ENCODE data around the gene PCDH9.

The PCDH9 gene

GRCh38 chr13:66348745-66349690 lies 881.1 kb downstream of the PCDH9 start:
- Histone ChIP-seq H3K36me3 (ENCODE audit: insufficient read depth, low read length) (no peaks in the 10 kb centered on the region), H3K4me1 (ENCODE audit: insufficient read depth, low read length, severe bottlenecking) (peaks cover 45% of the 10 kb centered on the region), H3K9me3 (ENCODE audit: low read length) (no peaks in the 10 kb centered on the region), H3K9ac (ENCODE audit: low read length) (no peak overlapping the region), H3K9me2 (ENCODE audit: low read depth, low read length) (no peaks in the 10 kb centered on the region), H3K27ac (ENCODE audit: low read depth, low read length, poor library complexity, severe bottlenecking) (no peak overlapping the region), H4K20me1 (ENCODE audit: insufficient read depth, low read length) (no peaks in the 10 kb centered on the region), H3K79me2 (ENCODE audit: insufficient read depth, low read length) (no peaks in the 10 kb centered on the region), H2AFZ (ENCODE audit: low read length) (peak overlapping the region; percentile 73), H3K27me3 (ENCODE audit: insufficient read depth, low read length) (no peaks in the 10 kb centered on the region), H3K4me2 (ENCODE audit: low read length) (no peak overlapping the region), H3K4me3 (ENCODE audit: low read depth, low read length, poor library complexity, severe bottlenecking) (no peak overlapping the region), H3F3A (ENCODE audit: insufficient read depth, low read length) (no peaks in the 10 kb centered on the region)
- TF ChIP-seq EZH2 (IDR thresholded peaks at IDR 0.05; ENCODE audit: borderline replicate concordance, low read length) (no peak), CTCF (IDR thresholded peaks at IDR 0.05; ENCODE audit: low read length) (no peak)

GRCh38 chr13:66347486-66348117 lies 882.5 kb downstream of the PCDH9 start:
- no peaks in the 10 kb centered on the region for H3K27me3 ChIP-seq (ENCODE audit: insufficient read depth, low read length)
- H3K36me3 ChIP-seq (ENCODE audit: insufficient read depth, low read length): no peaks in the 10 kb centered on the region
- peak overlapping the region; percentile 34; the same call in 1 of the 2 replicates for H2AFZ ChIP-seq (ENCODE audit: low read length)
- H3K9ac ChIP-seq (ENCODE audit: low read length): no peak overlapping the region
- no peaks in the 10 kb centered on the region for H3K9me3 ChIP-seq (ENCODE audit: low read length)
- no peak for TF ChIP-seq EZH2 (IDR thresholded peaks at IDR 0.05; ENCODE audit: borderline replicate concordance, low read length)
- TF ChIP-seq CTCF (IDR thresholded peaks at IDR 0.05; ENCODE audit: low read length): no peak
- H4K20me1 ChIP-seq (ENCODE audit: insufficient read depth, low read length): no peaks in the 10 kb centered on the region
- H3F3A ChIP-seq (ENCODE audit: insufficient read depth, low read length): no peaks in the 10 kb centered on the region
- H3K79me2 ChIP-seq (ENCODE audit: insufficient read depth, low read length): no peaks in the 10 kb centered on the region
- no peak overlapping the region for H3K4me2 ChIP-seq (ENCODE audit: low read length)
- no peak overlapping the region for H3K27ac ChIP-seq (ENCODE audit: low read depth, low read length, poor library complexity, severe bottlenecking)
- no peaks in the 10 kb centered on the region for H3K9me2 ChIP-seq (ENCODE audit: low read depth, low read length)
- H3K4me3 ChIP-seq (ENCODE audit: low read depth, low read length, poor library complexity, severe bottlenecking): no peak overlapping the region
- peaks cover 31% of the 10 kb centered on the region for H3K4me1 ChIP-seq (ENCODE audit: insufficient read depth, low read length, severe bottlenecking)

- H3K27ac ChIP-seq (ENCODE audit: low read depth, low read length, poor library complexity, severe bottlenecking): no peak overlapping the region
- no peak overlapping the region for H3K4me2 ChIP-seq (ENCODE audit: low read length)
- H3K9me2 ChIP-seq (ENCODE audit: low read depth, low read length): no peaks in the 10 kb centered on the region
- H3K4me1 ChIP-seq (ENCODE audit: insufficient read depth, low read length, severe bottlenecking): peaks cover 35% of the 10 kb centered on the region
- H3K9ac ChIP-seq (ENCODE audit: low read length): no peak overlapping the region
- no peaks in the 10 kb centered on the region for H3F3A ChIP-seq (ENCODE audit: insufficient read depth, low read length)
- no peak overlapping the region for H2AFZ ChIP-seq (ENCODE audit: low read length)
- no peak overlapping the region for H3K4me3 ChIP-seq (ENCODE audit: low read depth, low read length, poor library complexity, severe bottlenecking)
- no peaks in the 10 kb centered on the region for H3K27me3 ChIP-seq (ENCODE audit: insufficient read depth, low read length)
- H3K9me3 ChIP-seq (ENCODE audit: low read length): no peaks in the 10 kb centered on the region
- no peaks in the 10 kb centered on the region for H3K79me2 ChIP-seq (ENCODE audit: insufficient read depth, low read length)
- H4K20me1 ChIP-seq (ENCODE audit: insufficient read depth, low read length): no peaks in the 10 kb centered on the region
- H3K36me3 ChIP-seq (ENCODE audit: insufficient read depth, low read length): no peaks in the 10 kb centered on the region
- no peak for TF ChIP-seq EZH2 (IDR thresholded peaks at IDR 0.05; ENCODE audit: borderline replicate concordance, low read length)
- no peak for TF ChIP-seq CTCF (IDR thresholded peaks at IDR 0.05; ENCODE audit: low read length)
Observed at GRCh38 chr13:66345971-66346370, 884.2 kb downstream of the PCDH9 start.

Data from OCI-LY1 (cell line).